ENCODE data around the gene ESRRA.

- no peak for TF ChIP-seq NFE2L2 (conservative IDR thresholded peaks at IDR 0.05; ENCODE audit: low read length)
- no peak for TF ChIP-seq CTCF (IDR thresholded peaks at IDR 0.05)
- no peak for TF ChIP-seq SMC3 (IDR thresholded peaks at IDR 0.05)
Measured at GRCh38 chr11:64357904-64358535, 52.7 kb downstream of the ESRRA start.

All from A549 (cell line).